K562 (cell line): ENCODE measurements around the gene ZNF391. TPM values are rescaled to one million over a fixed set of nuclear protein-coding genes. Genes with fewer than 3 reads are reported as not detected.

Experiments
- ATAC-seq: fragments of 200-7000 bp; cut with Tn5 transposase; 3 replicates; pipeline ENCODE4 v1.9.1; 2020; ENCODE audit warnings: moderate library complexity
- BruUV-seq: library from RNA; stranded (reverse); fragments of 400-500 nt; replicated peaks from 2 replicates; lab custom pipeline; 2021; lab: Mats Ljungman, UMichigan
- CTCF ChIA-PET: fragments of 300-600 bp; formaldehyde crosslinking; extraction: SDS; loops from one replicate; lab custom pipeline; 2021; ENCODE audit warnings: low intra/inter-chr PET ratio; lab: Yijun Ruan, JAX
- POLR2A ChIA-PET: fragments of 300-600, 350-650 bp; sonication (Branson Sonifier 250); formaldehyde crosslinking; extraction: SDS; loops from one replicate; lab custom pipeline; 2021; ENCODE audit warnings: antibody characterized with exemption, inconsistent platforms; lab: Yijun Ruan, JAX
- DNase-seq, 4 experiments: peaks; one replicate each; pipeline versions ENCODE4 v3.0.0 to v3.0.0-alpha.2; 2011 to 2018; ENCODE audit warnings: low spot score in 3 of 4, mixed read lengths in 3 of 4; ENCODE audit errors: extremely low read depth in 1 of 4
- FAIRE-seq: peaks from 2 replicates; lab custom pipeline; 2011; peaks lifted over from hg19 to GRCh38; lab: Jason Lieb, UNC
- H2AFZ ChIP-seq: 2 replicates; pipeline ENCODE4 v1.6.0; 2011; ENCODE audit warnings: low read depth, low read length, control low read depth, inconsistent platforms
- H3K27ac ChIP-seq: fragments of 200-600 bp; 3 replicates; pipeline ENCODE4 v1.8.0; 2011; ENCODE audit warnings: low read depth, mild to moderate bottlenecking, control low read depth, inconsistent platforms, low read length, moderate library complexity, mixed read lengths; ENCODE audit errors: extremely low read depth
- H3K27me3 ChIP-seq, 2 experiments: fragments of 300-600 bp in 1 of 2; 2 replicates in 1 of 2; 3 replicates in 1 of 2; pipeline versions ENCODE4 v1.6.0 to v1.8.0; 2011; ENCODE audit warnings: inconsistent platforms in 2 of 2, low read length in 2 of 2, mild to moderate bottlenecking in 1 of 2, mixed read lengths in 1 of 2, moderate library complexity in 1 of 2; ENCODE audit not compliant: control insufficient read depth in 2 of 2, insufficient read depth in 2 of 2
- H3K36me3 ChIP-seq: fragments of 300-600 bp; 3 replicates; pipeline ENCODE4 v1.8.0; 2011; ENCODE audit warnings: mild to moderate bottlenecking, low read length, inconsistent platforms; ENCODE audit not compliant: control insufficient read depth, insufficient read depth
- H3K4me1 ChIP-seq, 2 experiments: fragments of 200-600 bp in 1 of 2; replicated peaks in 1 of 2; 2 replicates in 1 of 2; 3 replicates in 1 of 2; pipeline versions ENCODE4 v1.5.1 to v1.8.0; 2011; ENCODE audit warnings: inconsistent platforms in 2 of 2, low read length in 2 of 2, mild to moderate bottlenecking in 1 of 2, mixed read lengths in 1 of 2, moderate library complexity in 1 of 2; ENCODE audit not compliant: control insufficient read depth in 2 of 2, insufficient read depth in 2 of 2
- H3K4me2 ChIP-seq: 2 replicates; pipeline ENCODE4 v1.6.1; 2011; ENCODE audit warnings: low read length, control low read depth, inconsistent platforms, mixed read lengths; ENCODE audit not compliant: insufficient read depth
- H3K4me3 ChIP-seq: fragments of 200-600 bp; sonication (generic), shearing (Covaris generic); 2 replicates; pipeline ENCODE4 v1.5.1; 2016; ENCODE audit warnings: control low read depth, inconsistent platforms
- H3K79me2 ChIP-seq: fragments of 200-600 bp; 3 replicates; pipeline ENCODE4 v1.8.0; 2011; ENCODE audit warnings: low read length, inconsistent platforms; ENCODE audit not compliant: control insufficient read depth, insufficient read depth
- H3K9ac ChIP-seq, 2 experiments: 2 replicates each; pipeline versions ENCODE4 v1.6.0 to v1.6.1; 2011; ENCODE audit warnings: low read depth in 2 of 2, low read length in 2 of 2, control low read depth in 1 of 2, inconsistent platforms in 1 of 2, mild to moderate bottlenecking in 1 of 2, mixed read lengths in 1 of 2; ENCODE audit not compliant: insufficient read depth in 1 of 2
- H3K9me1 ChIP-seq: one replicate; pipeline ENCODE4 v1.6.0; 2011; ENCODE audit warnings: inconsistent platforms, mild to moderate bottlenecking, low read length, moderate library complexity; ENCODE audit not compliant: control insufficient read depth, insufficient read depth
- H3K9me3 ChIP-seq: replicated peaks from 2 replicates; pipeline ENCODE4 v1.5.1; 2011; ENCODE audit warnings: low read depth, low read length, inconsistent platforms; ENCODE audit not compliant: control insufficient read depth, insufficient read depth
- H4K20me1 ChIP-seq: replicated peaks from 2 replicates; pipeline ENCODE4 v1.6.1; 2011; ENCODE audit warnings: low read length, inconsistent platforms, mixed read lengths; ENCODE audit not compliant: control insufficient read depth, insufficient read depth
- NFIX ChIP-seq: fragments of 250-450 bp; sonication (Bioruptor Pico); IDR thresholded peaks from 2 replicates; pipeline ENCODE4 v1.4.0; 2020; ENCODE audit warnings: low read depth, mild to moderate bottlenecking, moderate library complexity
- ZNF274 ChIP-seq: IDR thresholded peaks from 2 replicates; pipeline ENCODE4 v1.6.1; 2011; ENCODE audit warnings: low read depth, mild to moderate bottlenecking, low read length, moderate library complexity, borderline replicate concordance
- WGBS: fragments of 100-300 bp; shearing (Covaris generic); methylation state at CpG from one replicate; pipeline ENCODE4 v1.1.6; 2016; ENCODE audit warnings: low coverage, mixed read lengths; ENCODE audit not compliant: insufficient coverage; ENCODE audit errors: missing lambda C conversion rate; 5-methylcytosine and 5-hydroxymethylcytosine counted together
- in situ Hi-C: fragments of 300-500 bp; cut with MboI; formaldehyde crosslinking; loops from 4 replicates; pipeline ENCODE4 v1.15.0; 2018; ENCODE audit warnings: inconsistent platforms, mixed read lengths
- intact Hi-C: fragments of 100-400 bp; cut with micrococcal nuclease; formaldehyde crosslinking; loops from 2 replicates; pipeline ENCODE4 v1.14.2; 2022
- polyA plus RNA-seq, 8 experiments: library from polyadenylated mRNA; depleted of rRNA in 4 of 8; stranded (reverse) in 5 of 8; unstranded in 3 of 8; fragments of >200 nt; fragmentation: Nextera tagmentation in 2 of 8; fragmentation: Illumina TruSeq in 1 of 8; extraction: Ambion mirVana in 2 of 8; extraction: Trizol in 1 of 8; gene quantifications; 2 replicates each; pipeline versions ENCODE4 v1.2.1 to v1.2.3, GENCODE V29; 2011 to 2014; ENCODE audit warnings: inconsistent platforms in 1 of 8, missing spikeins in 1 of 8
- total RNA-seq, 7 experiments: library from RNA; depleted of rRNA in 6 of 7; stranded (reverse); fragments of >200 nt in 6 of 7; fragmentation: Illumina TruSeq in 2 of 7; extraction: Trizol in 2 of 7; gene quantifications; 2 replicates each; pipeline versions ENCODE4 v1.2.1 to v1.2.3, GENCODE V29; 2011 to 2021; ENCODE audit warnings: low replicate concordance in 1 of 7
- TF ChIP-seq, protein P1 (sequence below): IDR thresholded peaks from 3 replicates; pipeline ENCODE4 v1.6.1; 2011; ENCODE audit warnings: borderline replicate concordance, mild to moderate bottlenecking; ENCODE audit not compliant: insufficient read length, insufficient read depth
- TF ChIP-seq, protein P2 (sequence below): sonication (generic); formaldehyde crosslinking; IDR thresholded peaks from 2 replicates; pipeline ENCODE4 v1.8.0; 2022; ENCODE audit warnings: mild to moderate bottlenecking, missing genetic modification reagents

ZNF391 gene
- total and polyA plus RNA-seq, 9 of the 15 experiments (the other 6 are each of a cell fraction or from before 2014, with no cell fraction given) = 2.3 to 10.1 (median 5.8) TPM

DNA sequence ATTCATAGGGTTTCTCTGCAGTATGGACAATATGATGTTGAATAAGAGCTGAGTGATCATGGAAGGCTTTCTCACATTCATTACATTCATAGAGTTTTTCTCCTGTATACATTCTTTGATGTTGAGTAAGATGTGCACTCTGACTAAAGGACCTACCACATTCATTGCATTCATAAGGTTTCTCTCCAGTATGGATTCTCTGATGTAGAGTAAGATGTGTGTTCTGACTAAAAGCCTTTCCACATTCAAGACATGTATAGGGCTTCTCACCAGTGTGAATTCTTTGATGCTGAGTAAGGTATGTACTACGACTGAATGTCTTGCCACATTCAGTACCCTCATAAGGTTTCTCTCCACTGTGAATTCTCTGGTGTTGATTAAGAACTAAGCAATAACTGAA lies 29.3 kb upstream of the ZNF391 start:
- Histone ChIP-seq H4K20me1 (no peaks in the 10 kb centered on the region), H3K79me2 (no peaks in the 10 kb centered on the region), H3K27me3 (no peaks in the 10 kb centered on the region), H2AFZ (no peak overlapping the region), H3K4me2 (no peak overlapping the region), H3K36me3 (no peaks in the 10 kb centered on the region), H3K27ac (no peak overlapping the region), H3K9me3 (peaks cover 6% of the 10 kb centered on the region), H3K4me1 (no peaks in the 10 kb centered on the region), H3K9me1 (no peaks in the 10 kb centered on the region), H3K4me3 (no peak overlapping the region), H3K9ac (no peak overlapping the region)
- in situ Hi-C loops (no loop called here), intact Hi-C loops (no loop called here)
- no peak for FAIRE-seq
- POLR2A ChIA-PET = no interaction called here
- ATAC-seq = no peak
- BruUV-seq = no TSS peak
- no peak for DNase-seq
- CTCF ChIA-PET = no interaction called here
- TF ChIP-seq NFIX (CRISPR knock-in tag) (no peak), ZNF274 (peak; percentile 85; the same call in 1 of the 2 replicates)
- TF ChIP-seq, protein P1, sequence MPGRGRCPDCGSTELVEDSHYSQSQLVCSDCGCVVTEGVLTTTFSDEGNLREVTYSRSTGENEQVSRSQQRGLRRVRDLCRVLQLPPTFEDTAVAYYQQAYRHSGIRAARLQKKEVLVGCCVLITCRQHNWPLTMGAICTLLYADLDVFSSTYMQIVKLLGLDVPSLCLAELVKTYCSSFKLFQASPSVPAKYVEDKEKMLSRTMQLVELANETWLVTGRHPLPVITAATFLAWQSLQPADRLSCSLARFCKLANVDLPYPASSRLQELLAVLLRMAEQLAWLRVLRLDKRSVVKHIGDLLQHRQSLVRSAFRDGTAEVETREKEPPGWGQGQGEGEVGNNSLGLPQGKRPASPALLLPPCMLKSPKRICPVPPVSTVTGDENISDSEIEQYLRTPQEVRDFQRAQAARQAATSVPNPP = no peak
- TF ChIP-seq, protein P2, sequence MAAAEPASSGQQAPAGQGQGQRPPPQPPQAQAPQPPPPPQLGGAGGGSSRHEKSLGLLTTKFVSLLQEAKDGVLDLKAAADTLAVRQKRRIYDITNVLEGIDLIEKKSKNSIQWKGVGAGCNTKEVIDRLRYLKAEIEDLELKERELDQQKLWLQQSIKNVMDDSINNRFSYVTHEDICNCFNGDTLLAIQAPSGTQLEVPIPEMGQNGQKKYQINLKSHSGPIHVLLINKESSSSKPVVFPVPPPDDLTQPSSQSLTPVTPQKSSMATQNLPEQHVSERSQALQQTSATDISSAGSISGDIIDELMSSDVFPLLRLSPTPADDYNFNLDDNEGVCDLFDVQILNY (CRISPR knock-in tag) = no peak
- WGBS = 13% methylated on average over 1 of the region's 1 CpG
